Measurements from ENCODE around the gene PCNX3. TPM values are rescaled to one million over a fixed set of nuclear protein-coding genes. Genes with fewer than 3 reads are reported as not detected.

PCNX3 gene
- polyA plus RNA-seq, 3 donors: 0.58 to 36.4 (median 1.7) TPM

- no peak overlapping the region for H3K27ac Mint-ChIP-seq
- no peaks in the 10 kb centered on the region for H3K36me3 ChIP-seq (replicated peaks in 1 of 2; ENCODE audit: control insufficient read depth in 1 of 2, insufficient read depth in 2 of 2, low read length in 2 of 2)
Measured at GRCh38 chr11:65672180-65672860, 56.7 kb downstream of the PCNX3 start.

DNA sequence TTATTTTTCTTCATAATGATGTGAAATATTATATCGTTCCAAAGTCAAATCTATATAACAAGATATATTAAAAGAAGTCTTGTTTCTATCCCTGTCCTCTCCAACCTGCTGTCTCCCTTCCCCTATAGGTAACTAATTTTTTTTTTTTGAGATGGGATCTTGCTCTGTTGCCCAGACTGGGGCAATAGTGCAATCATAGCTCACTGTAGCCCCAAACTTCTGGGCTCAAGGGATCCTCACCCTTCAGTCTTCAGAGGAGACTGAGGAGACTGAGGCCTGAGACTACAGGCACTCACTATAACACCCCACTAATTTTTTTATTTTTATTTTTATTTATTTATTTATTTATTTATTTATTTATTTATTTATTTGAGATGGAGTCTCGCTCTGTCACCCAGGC lies 57.4 kb downstream of the PCNX3 start:
- H3K27me3 Mint-ChIP-seq (ENCODE audit: low read depth in 3 of 3): peaks cover 1 to 5% (median 2%) of the 10 kb centered on the region in 3 donors

More at GRCh38 chr11:65672180-65672860, 56.7 kb downstream of the PCNX3 start:
- Histone ChIP-seq H3K79me2 (ENCODE audit: insufficient read depth, low read length) (no peaks in the 10 kb centered on the region), H3K27ac (ENCODE audit: low read depth in 1 of 2, low read length in 2 of 2) (no peak overlapping the region), H3K4me2 (replicated peaks; ENCODE audit: extremely low read depth, low read length, poor library complexity, severe bottlenecking) (no peak overlapping the region), H3K27me3 (ENCODE audit: control insufficient read depth in 2 of 2, insufficient read depth in 2 of 2, low read length in 2 of 2) (no peaks in the 10 kb centered on the region), H3K9ac (ENCODE audit: insufficient read depth, low read length, poor library complexity, severe bottlenecking) (no peak overlapping the region), H3K9me3 (replicated peaks in 1 of 2; ENCODE audit: control insufficient read depth in 1 of 2, insufficient read depth in 1 of 2, low read length in 2 of 2) (no peaks in the 10 kb centered on the region), H4K20me1 (ENCODE audit: insufficient read depth, low read length) (no peaks in the 10 kb centered on the region), H3K4me3 (replicated peaks in 1 of 3; ENCODE audit: low read depth in 2 of 3, low read length in 3 of 3) (no peak overlapping the region), H2AFZ (ENCODE audit: insufficient read depth, low read depth, low read length, poor library complexity, severe bottlenecking) (no peak overlapping the region), H3K4me1 (ENCODE audit: control insufficient read depth in 1 of 2, insufficient read depth in 2 of 2, low read length in 2 of 2) (no peaks in the 10 kb centered on the region)
- Mint-ChIP-seq H3K4me3 (no peak overlapping the region), H3K27me3 (ENCODE audit: low read depth in 3 of 3) (peaks cover 1 to 3% (median 2%) of the 10 kb centered on the region in 3 donors), H3K9me3 (peaks cover 0 to 2% (median 0%) of the 10 kb centered on the region in 7 donors), H3K4me1 (no peaks in the 10 kb centered on the region), H3K36me3 (no peaks in the 10 kb centered on the region)
- intact Hi-C loops (cut with micrococcal nuclease): no loop called here
- TF ChIP-seq, protein P1, sequence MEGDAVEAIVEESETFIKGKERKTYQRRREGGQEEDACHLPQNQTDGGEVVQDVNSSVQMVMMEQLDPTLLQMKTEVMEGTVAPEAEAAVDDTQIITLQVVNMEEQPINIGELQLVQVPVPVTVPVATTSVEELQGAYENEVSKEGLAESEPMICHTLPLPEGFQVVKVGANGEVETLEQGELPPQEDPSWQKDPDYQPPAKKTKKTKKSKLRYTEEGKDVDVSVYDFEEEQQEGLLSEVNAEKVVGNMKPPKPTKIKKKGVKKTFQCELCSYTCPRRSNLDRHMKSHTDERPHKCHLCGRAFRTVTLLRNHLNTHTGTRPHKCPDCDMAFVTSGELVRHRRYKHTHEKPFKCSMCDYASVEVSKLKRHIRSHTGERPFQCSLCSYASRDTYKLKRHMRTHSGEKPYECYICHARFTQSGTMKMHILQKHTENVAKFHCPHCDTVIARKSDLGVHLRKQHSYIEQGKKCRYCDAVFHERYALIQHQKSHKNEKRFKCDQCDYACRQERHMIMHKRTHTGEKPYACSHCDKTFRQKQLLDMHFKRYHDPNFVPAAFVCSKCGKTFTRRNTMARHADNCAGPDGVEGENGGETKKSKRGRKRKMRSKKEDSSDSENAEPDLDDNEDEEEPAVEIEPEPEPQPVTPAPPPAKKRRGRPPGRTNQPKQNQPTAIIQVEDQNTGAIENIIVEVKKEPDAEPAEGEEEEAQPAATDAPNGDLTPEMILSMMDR (IDR thresholded peaks at IDR 0.05): no peak
- no peak for DNase-seq

More for the DNA sequence above, 57.4 kb downstream of the PCNX3 start:
- Histone ChIP-seq H3K79me2 (ENCODE audit: insufficient read depth, low read length) (no peaks in the 10 kb centered on the region), H3K4me3 (replicated peaks in 1 of 3; ENCODE audit: low read depth in 2 of 3, low read length in 3 of 3) (no peak overlapping the region), H3K4me2 (replicated peaks; ENCODE audit: extremely low read depth, low read length, poor library complexity, severe bottlenecking) (no peak overlapping the region), H3K9me3 (replicated peaks in 1 of 2; ENCODE audit: control insufficient read depth in 1 of 2, insufficient read depth in 1 of 2, low read length in 2 of 2) (no peaks in the 10 kb centered on the region), H4K20me1 (ENCODE audit: insufficient read depth, low read length) (no peaks in the 10 kb centered on the region), H3K27ac (ENCODE audit: low read depth in 1 of 2, low read length in 2 of 2) (no peak overlapping the region), H3K36me3 (replicated peaks in 1 of 2; ENCODE audit: control insufficient read depth in 1 of 2, insufficient read depth in 2 of 2, low read length in 2 of 2) (no peaks in the 10 kb centered on the region), H2AFZ (ENCODE audit: insufficient read depth, low read depth, low read length, poor library complexity, severe bottlenecking) (no peak overlapping the region), H3K27me3 (ENCODE audit: control insufficient read depth in 2 of 2, insufficient read depth in 2 of 2, low read length in 2 of 2) (no peaks in the 10 kb centered on the region), H3K9ac (ENCODE audit: insufficient read depth, low read length, poor library complexity, severe bottlenecking) (no peak overlapping the region), H3K4me1 (ENCODE audit: control insufficient read depth in 1 of 2, insufficient read depth in 2 of 2, low read length in 2 of 2) (no peaks in the 10 kb centered on the region)
- Mint-ChIP-seq H3K4me1 (no peaks in the 10 kb centered on the region), H3K27ac (no peak overlapping the region), H3K9me3 (peaks cover 0 to 2% (median 0%) of the 10 kb centered on the region in 7 donors), H3K36me3 (no peaks in the 10 kb centered on the region), H3K4me3 (no peak overlapping the region)
- intact Hi-C loops (cut with micrococcal nuclease): no loop called here
- WGBS (ENCODE audit: insufficient coverage): no CpG with 5 or more reads among the region's 2 CpGs
- no peak for DNase-seq
- TF ChIP-seq, protein P1 (IDR thresholded peaks at IDR 0.05): no peak
